Karpas-422 (cell line): ENCODE data around the gene GALP. TPM values are rescaled to one million over a fixed set of nuclear protein-coding genes. Genes with fewer than 3 reads are reported as not detected.
"Not testable (repeated sequence)": the region's sequence is repeated elsewhere in the genome, so short reads cannot be mapped to it uniquely, and the experiment has no call there.

Experiments
- DNase-seq: peaks from one replicate; pipeline ENCODE4 v3.0.0-alpha.2; 2015
- H2AFZ ChIP-seq: fragments of 200-600 bp; sonication (generic); 2 replicates; pipeline ENCODE4 v1.6.1; 2014; ENCODE audit warnings: antibody characterized with exemption, low read length, mixed read lengths
- H3K27ac ChIP-seq: fragments of 200-600 bp; sonication (generic); 2 replicates; pipeline ENCODE4 v1.5.1; 2014; ENCODE audit warnings: mild to moderate bottlenecking, low read length, moderate library complexity
- H3K27me3 ChIP-seq: fragments of 200-600 bp; sonication (generic); 2 replicates; pipeline ENCODE4 v1.6.1; 2014; ENCODE audit warnings: low read length, mixed read lengths
- H3K36me3 ChIP-seq: fragments of 200-600 bp; sonication (generic); 2 replicates; pipeline ENCODE4 v1.6.1; 2014; ENCODE audit warnings: low read length, mixed read lengths; ENCODE audit not compliant: insufficient read depth
- H3K4me1 ChIP-seq: fragments of 200-600 bp; sonication (generic); 2 replicates; pipeline ENCODE4 v1.6.1; 2014; ENCODE audit warnings: mild to moderate bottlenecking, low read length, mixed read lengths
- H3K4me2 ChIP-seq: fragments of 200-600 bp; sonication (generic); 2 replicates; pipeline ENCODE4 v1.6.1; 2014; ENCODE audit warnings: low read length, low read depth, mild to moderate bottlenecking; ENCODE audit not compliant: poor library complexity, severe bottlenecking
- H3K4me3 ChIP-seq: fragments of 200-600 bp; sonication (generic); 2 replicates; pipeline ENCODE4 v1.5.1; 2014; ENCODE audit warnings: mild to moderate bottlenecking, antibody characterized with exemption, low read length, mixed read lengths
- H3K79me2 ChIP-seq: fragments of 200-600 bp; sonication (generic); 2 replicates; pipeline ENCODE4 v1.6.1; 2014; ENCODE audit warnings: mild to moderate bottlenecking, low read length, mixed read lengths
- H3K9ac ChIP-seq: fragments of 200-600 bp; sonication (generic); 2 replicates; pipeline ENCODE4 v1.6.0; 2014; ENCODE audit warnings: low read length
- H3K9me2 ChIP-seq: fragments of 200-600 bp; sonication (generic), shearing (Covaris generic); replicated peaks from 2 replicates; pipeline ENCODE4 v1.6.0; 2014; ENCODE audit warnings: mild to moderate bottlenecking, low read length, moderate library complexity; ENCODE audit not compliant: insufficient read depth
- H3K9me3 ChIP-seq: fragments of 300-700, 200-600 bp; sonication (generic); 2 replicates; pipeline ENCODE4 v1.6.1; 2014; ENCODE audit warnings: low read length, mixed read lengths
- H4K20me1 ChIP-seq: fragments of 200-600 bp; sonication (generic); 2 replicates; pipeline ENCODE4 v1.6.1; 2014; ENCODE audit warnings: mild to moderate bottlenecking, antibody characterized with exemption, low read length, low read depth; ENCODE audit not compliant: insufficient read depth
- total RNA-seq: library from RNA; depleted of rRNA; stranded (reverse); fragments of >200 nt; shearing (Covaris generic); gene quantifications from 2 replicates; pipeline ENCODE4 v1.2.3, GENCODE V29; 2014; ENCODE audit warnings: low replicate concordance

The GALP gene
- total RNA-seq, 1 experiment from 2014 or later, result not detected

- Histone ChIP-seq H3K4me3 (no peak within 1 kb of the TSS), H3K27ac (no peak within 1 kb of the TSS), H4K20me1 (no peaks in the 10 kb centered on the region), H3K4me2 (no peak within 1 kb of the TSS), H3K27me3 (no peaks in the 10 kb centered on the region), H3K36me3 (no peaks in the 10 kb centered on the region), H3K9ac (no peak within 1 kb of the TSS), H3K9me3 (no peaks in the 10 kb centered on the region), H3K79me2 (no peaks in the 10 kb centered on the region), H3K9me2 (no peaks in the 10 kb centered on the region), H2AFZ (no peak within 1 kb of the TSS), H3K4me1 (no peaks in the 10 kb centered on the region)
- no peak for DNase-seq
Observed at GRCh38 chr19:56201973-56202372, 26.2 kb downstream of the GALP start, which contains the start of gene ZSCAN5C. Gene ZSCAN5C, plus strand, starts transcription at chr19:56202273. Its CDS starts 3,641 bp downstream, at chr19:56205914.

- H2AFZ ChIP-seq, H3K27me3 ChIP-seq, H3K4me2 ChIP-seq, H4K20me1 ChIP-seq, H3K36me3 ChIP-seq, H3K79me2 ChIP-seq, H3K27ac ChIP-seq, H3K9me2 ChIP-seq, H3K4me3 ChIP-seq, DNase-seq, H3K9me3 ChIP-seq, H3K4me1 ChIP-seq, H3K9ac ChIP-seq: not testable (repeated sequence)
Observed at GRCh38 chr19:56207581-56207980, 31.8 kb downstream of the GALP start.

GRCh38 chr19:56209091-56209490, 33.3 kb downstream of the GALP start:
- DNase-seq, result no peak
- H3K4me2 ChIP-seq, result no peak overlapping the region
- H3K9me2 ChIP-seq, result no peaks in the 10 kb centered on the region
- H3K9ac ChIP-seq, result no peak overlapping the region
- no peak overlapping the region for H3K4me3 ChIP-seq
- no peaks in the 10 kb centered on the region for H3K36me3 ChIP-seq
- H2AFZ ChIP-seq, result no peak overlapping the region
- no peaks in the 10 kb centered on the region for H4K20me1 ChIP-seq
- no peak overlapping the region for H3K27ac ChIP-seq
- H3K79me2 ChIP-seq, result no peaks in the 10 kb centered on the region
- H3K4me1 ChIP-seq, result no peaks in the 10 kb centered on the region; the same call in 1 of the 2 replicates
- no peaks in the 10 kb centered on the region for H3K9me3 ChIP-seq
- no peaks in the 10 kb centered on the region for H3K27me3 ChIP-seq

- H4K20me1 ChIP-seq, H3K4me3 ChIP-seq, H3K9me2 ChIP-seq, H3K36me3 ChIP-seq, H2AFZ ChIP-seq, H3K79me2 ChIP-seq, H3K27me3 ChIP-seq, H3K9me3 ChIP-seq, H3K4me2 ChIP-seq, DNase-seq, H3K9ac ChIP-seq, H3K4me1 ChIP-seq, H3K27ac ChIP-seq: not testable (repeated sequence)
Observed at GRCh38 chr19:56210036-56210435, 34.2 kb downstream of the GALP start.

GRCh38 chr19:56211718-56212117, 35.9 kb downstream of the GALP start:
- Histone ChIP-seq H3K27me3 (no peaks in the 10 kb centered on the region), H3K4me1 (no peaks in the 10 kb centered on the region; the same call in 1 of the 2 replicates), H3K9me3 (no peaks in the 10 kb centered on the region), H3K4me3 (no peak overlapping the region), H4K20me1 (no peaks in the 10 kb centered on the region), H3K9ac (no peak overlapping the region), H3K4me2 (no peak overlapping the region), H3K9me2 (no peaks in the 10 kb centered on the region), H2AFZ (no peak overlapping the region), H3K79me2 (no peaks in the 10 kb centered on the region), H3K36me3 (no peaks in the 10 kb centered on the region), H3K27ac (no peak overlapping the region)
- DNase-seq, result no peak

- Histone ChIP-seq H3K27me3 (no peaks in the 10 kb centered on the region), H3K4me1 (no peaks in the 10 kb centered on the region), H4K20me1 (no peaks in the 10 kb centered on the region), H3K4me2 (no peak overlapping the region), H3K79me2 (no peaks in the 10 kb centered on the region), H3K36me3 (no peaks in the 10 kb centered on the region), H3K4me3 (no peak overlapping the region), H3K9me3 (no peaks in the 10 kb centered on the region), H2AFZ (no peak overlapping the region), H3K9ac (no peak overlapping the region), H3K27ac (no peak overlapping the region), H3K9me2 (no peaks in the 10 kb centered on the region)
- no peak for DNase-seq
Observed at GRCh38 chr19:56217039-56217949, 41.5 kb downstream of the GALP start.

GRCh38 chr19:56218961-56219360, 43.2 kb downstream of the GALP start:
- Histone ChIP-seq H3K27ac (no peak overlapping the region), H3K9ac (no peak overlapping the region), H3K79me2 (no peaks in the 10 kb centered on the region), H4K20me1 (no peaks in the 10 kb centered on the region), H3K9me2 (no peaks in the 10 kb centered on the region), H3K4me2 (no peak overlapping the region), H3K36me3 (no peaks in the 10 kb centered on the region), H3K9me3 (no peaks in the 10 kb centered on the region), H3K4me3 (no peak overlapping the region), H3K27me3 (no peaks in the 10 kb centered on the region), H2AFZ (no peak overlapping the region), H3K4me1 (no peaks in the 10 kb centered on the region)
- DNase-seq, result no peak

- not testable (repeated sequence) for H2AFZ ChIP-seq, H3K4me1 ChIP-seq, H3K27ac ChIP-seq, H3K9ac ChIP-seq, H3K9me3 ChIP-seq, H3K36me3 ChIP-seq, H3K79me2 ChIP-seq, DNase-seq, H4K20me1 ChIP-seq, H3K4me3 ChIP-seq, H3K4me2 ChIP-seq, H3K27me3 ChIP-seq, H3K9me2 ChIP-seq
Observed at GRCh38 chr19:56221442-56221841, 45.6 kb downstream of the GALP start.
